HG02759 (cell line): ENCODE results near the gene GLI2.
A peak's percentile ranks its signal among the peaks of the same experiment; 100 is the strongest.

ENCODE experiments used
- ATAC-seq: cut with Tn5 transposase; IDR thresholded peaks from one replicate; pipeline ENCODE4 v1.9.1; 2021; ENCODE audit warnings: mild to moderate bottlenecking, moderate library complexity; ENCODE audit not compliant: unreplicated experiment

The GLI2 gene

GRCh38 chr2:120735746-120736170 is at the start of gene GLI2:
TSS of gene GLI2 (plus strand) at chr2:120735868. CDS start at chr2:120797321, 61,453 bp downstream.
- ATAC-seq: peak; percentile 64

GRCh38 chr2:120685974-120686297 is 49.7 kb upstream of the GLI2 start:
- no peak for ATAC-seq

GRCh38 chr2:120686511-120687168 is 49.0 kb upstream of the GLI2 start:
- no peak for ATAC-seq

- ATAC-seq: no peak
Observed at GRCh38 chr2:120687210-120687609, 48.5 kb upstream of the GLI2 start.

DNA sequence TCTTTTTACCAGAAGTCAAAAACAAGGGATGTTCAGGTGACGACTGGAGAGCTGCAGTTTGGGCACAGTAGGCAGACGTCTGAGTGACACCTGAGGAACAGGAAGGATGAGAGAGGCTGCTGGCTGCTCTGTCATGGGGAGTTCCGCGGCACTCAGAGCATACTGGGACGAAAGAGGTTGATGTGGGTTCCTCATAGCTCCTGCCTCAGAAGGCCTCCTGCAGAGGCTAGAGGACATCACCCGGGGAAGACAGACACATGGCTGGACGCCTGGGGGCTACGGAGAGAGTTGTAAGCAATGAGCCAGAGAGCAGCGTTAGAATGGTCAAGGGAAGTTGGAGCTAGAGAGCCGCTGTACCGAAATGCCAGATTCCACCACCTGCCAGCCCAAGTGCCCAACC is 45.1 kb upstream of the GLI2 start:
- no peak for ATAC-seq

GRCh38 chr2:120691410-120691809 is 44.3 kb upstream of the GLI2 start:
- no peak for ATAC-seq

DNA sequence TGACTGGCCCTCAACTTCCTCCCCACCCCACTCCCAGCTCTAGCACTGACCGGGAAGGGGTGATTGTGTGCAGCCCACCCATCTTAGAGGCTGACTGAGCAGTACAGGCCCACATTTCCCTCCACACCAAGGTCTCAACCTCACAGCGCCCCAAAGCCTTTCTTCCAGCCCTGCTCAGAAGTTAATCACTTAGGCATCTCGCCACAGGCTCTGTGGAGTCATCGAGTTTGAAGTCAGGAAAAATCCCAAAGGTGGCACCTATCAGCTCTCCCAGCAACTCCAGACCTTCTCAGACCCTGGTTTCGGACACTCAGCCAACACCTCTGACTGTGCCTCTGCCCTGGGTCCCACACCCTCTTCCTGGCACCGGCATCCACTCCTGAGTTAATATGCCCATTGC is 43.0 kb upstream of the GLI2 start:
- ATAC-seq: no peak

DNA sequence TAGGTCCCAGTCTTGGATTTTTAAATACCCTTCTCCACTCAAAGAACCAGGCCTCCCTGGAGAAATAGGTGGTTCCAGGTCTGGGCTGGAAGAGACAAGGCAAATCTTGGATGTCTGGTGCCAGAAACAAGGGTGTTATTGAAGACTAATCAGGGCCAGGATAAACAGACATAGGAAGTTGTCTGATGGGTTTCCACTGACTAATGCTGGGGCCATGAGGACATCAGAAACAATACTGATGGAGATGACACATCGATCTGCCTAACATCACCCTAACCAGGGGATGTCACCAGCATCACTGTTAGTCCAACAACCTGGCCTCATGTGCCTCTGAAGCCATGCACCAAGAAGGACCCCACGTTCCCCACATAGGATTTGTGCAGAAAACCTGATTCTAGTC is 42.5 kb upstream of the GLI2 start:
- ATAC-seq: no peak

DNA sequence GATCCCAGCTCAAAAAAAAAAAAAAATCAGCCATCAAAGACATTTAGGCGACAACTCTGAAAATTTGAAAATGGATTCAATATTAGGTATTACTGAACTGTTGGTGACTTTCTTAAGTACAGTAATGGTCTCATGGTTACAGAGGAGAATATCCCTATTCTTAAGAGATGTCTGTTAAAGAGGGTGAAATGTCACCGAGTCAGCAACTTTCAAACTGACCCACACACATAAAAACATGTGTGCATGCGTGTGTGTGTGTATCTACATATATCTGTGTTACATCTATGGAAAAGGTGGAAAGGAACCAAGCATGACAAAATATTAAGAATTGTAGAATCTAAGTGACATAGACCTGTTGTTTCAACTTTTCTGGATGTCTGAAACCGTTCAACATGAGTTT is 41.6 kb upstream of the GLI2 start:
- ATAC-seq: no peak

GRCh38 chr2:120697471-120697870 is 38.2 kb upstream of the GLI2 start:
- ATAC-seq: no peak

DNA sequence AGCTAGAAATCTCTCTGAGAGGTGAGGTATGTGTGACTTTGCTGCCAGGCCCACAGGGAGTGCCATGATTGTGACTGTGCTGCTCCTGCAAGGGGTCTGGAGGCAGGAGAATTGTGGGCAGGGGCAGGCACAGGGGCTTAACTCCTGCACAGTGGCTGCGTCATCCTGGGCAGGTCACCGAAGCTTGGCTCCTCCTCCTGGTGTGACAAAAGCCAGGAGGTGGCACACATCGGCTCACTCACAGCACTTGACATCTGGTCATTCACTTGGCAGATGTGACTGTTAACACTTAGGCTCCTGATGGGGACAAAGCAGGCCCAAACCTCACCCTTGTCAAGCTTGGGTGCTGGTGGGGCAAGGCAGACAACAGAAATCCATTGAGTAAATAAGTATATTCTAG is 36.4 kb upstream of the GLI2 start:
- ATAC-seq: no peak

GRCh38 chr2:120700659-120701058 is 35.0 kb upstream of the GLI2 start:
- no peak for ATAC-seq

GRCh38 chr2:120701096-120701495 is 34.6 kb upstream of the GLI2 start:
- no peak for ATAC-seq

DNA sequence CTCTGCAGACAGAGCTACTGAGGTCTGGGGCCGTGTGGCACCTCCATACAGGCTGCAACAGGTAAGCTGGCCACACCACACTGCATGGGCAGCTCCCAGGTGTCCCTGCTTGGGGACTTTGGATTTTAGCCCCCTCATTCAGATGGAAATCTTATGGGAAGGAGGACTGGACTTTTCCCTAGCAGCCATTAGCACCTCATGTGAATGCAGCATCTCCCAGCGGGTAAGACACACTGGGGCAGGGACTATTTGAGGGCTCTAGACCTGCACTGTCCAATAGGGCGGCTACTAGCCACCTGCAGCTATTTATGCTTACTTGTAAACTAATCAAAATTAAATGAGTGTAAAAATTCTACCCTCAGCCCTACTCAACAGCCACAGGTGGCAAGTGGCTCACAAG is 34.2 kb upstream of the GLI2 start:
- ATAC-seq: no peak

DNA sequence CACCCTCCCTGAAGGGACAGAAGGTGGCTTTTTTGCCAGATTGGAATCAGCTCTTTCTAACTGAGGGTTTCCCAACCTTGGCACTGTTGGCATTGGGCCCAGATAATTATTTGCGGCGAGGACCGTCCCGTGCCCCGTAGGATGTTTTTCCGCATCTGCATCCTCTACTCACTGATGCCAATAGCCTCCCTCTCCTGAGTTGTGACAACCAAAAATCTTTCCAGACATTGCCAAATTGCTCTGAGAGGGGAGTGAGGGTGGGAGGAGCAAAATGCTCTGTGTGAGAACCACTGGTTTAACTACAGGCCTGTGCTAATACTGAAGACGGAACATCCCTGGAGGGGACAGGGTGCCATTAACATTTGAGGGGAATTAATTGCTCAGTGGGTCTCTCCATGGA is 33.6 kb upstream of the GLI2 start:
- no peak for ATAC-seq

DNA sequence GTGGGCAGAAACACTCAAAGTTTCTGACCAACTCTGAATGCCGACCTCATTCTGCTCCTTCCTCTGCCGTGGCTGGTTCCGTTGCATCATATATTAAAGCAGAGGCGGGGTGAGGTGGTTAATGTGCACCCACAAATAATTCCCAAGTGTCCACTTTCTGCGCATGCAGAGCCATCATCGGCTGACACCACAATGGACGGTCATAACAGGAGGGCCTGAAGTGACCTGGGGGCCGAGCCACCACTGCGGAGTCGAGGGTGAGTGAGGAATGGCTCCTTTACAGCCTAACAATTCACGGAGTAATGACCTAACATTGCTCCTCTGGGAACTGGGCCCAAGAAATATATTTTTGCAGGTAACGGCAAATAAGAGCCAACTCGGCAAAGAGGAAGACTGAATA is 32.9 kb upstream of the GLI2 start:
- ATAC-seq: no peak

DNA sequence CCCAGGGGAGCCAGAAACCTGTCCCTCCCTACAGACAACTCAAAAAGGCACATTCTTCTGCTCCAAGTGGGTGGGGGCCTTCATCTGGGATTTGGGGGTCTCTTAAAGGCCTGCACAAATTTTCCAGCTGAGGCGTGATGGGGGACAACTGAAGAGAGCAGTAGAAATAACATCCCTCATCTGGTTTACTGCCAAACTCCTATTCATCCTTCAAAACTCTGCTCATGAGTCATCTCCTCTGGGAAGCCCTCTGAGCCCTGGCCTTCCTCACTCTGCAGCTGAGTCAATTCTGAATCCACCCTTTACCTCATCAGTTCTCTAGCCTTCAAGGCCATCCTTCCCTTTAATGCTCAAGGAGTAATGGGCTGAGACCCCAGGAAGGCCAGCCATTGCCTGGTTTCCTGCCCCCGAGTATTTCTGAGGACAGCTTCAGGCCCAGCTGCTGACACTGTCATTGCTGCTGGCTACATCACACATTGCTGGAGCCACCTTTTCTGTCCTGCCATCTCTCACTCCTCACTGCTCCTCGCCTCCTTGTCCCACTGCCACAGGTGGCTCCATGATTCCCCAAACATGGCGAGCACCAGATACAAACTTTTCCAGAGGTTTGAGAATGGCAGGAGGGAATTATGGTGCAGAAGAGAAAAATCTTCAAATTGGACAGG is 32.2 kb upstream of the GLI2 start:
- no peak for ATAC-seq

- no peak for ATAC-seq
Observed at GRCh38 chr2:120704696-120705095, 31.0 kb upstream of the GLI2 start.

GRCh38 chr2:120707816-120708215 is 27.9 kb upstream of the GLI2 start:
- no peak for ATAC-seq

DNA sequence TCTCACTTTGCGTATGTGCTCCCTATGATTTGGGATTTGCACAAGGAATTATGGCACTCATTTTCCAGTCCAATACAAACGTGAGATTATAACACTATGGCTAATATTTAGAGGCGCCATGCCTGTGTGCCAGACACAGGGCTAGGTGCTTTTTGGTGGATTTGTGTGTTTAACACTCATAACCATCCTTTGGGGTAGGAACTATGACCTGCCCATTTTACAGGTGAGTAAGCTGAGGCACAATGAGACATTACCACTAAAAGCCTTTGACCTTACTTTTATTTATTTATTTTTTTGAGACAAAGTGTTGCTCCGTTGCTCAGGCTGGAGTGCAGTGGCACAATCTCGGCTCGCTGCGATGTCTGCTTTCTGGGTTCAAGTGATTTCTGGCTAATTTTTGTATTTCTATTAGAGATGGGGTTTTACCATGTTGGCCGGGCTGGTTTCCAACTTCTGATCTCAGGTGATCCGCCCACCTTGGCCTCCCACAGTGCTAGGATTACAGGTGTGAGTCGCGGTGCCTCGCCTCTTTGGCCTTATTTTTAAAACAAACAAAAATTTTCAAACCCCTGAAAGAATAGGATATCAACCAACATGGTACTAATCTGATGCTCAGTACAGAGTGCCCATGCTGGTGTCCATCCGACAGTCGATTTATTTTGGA is 26.6 kb upstream of the GLI2 start:
- no peak for ATAC-seq

GRCh38 chr2:120709608-120710041 is 26.0 kb upstream of the GLI2 start:
- ATAC-seq: no peak

GRCh38 chr2:120710256-120710655 is 25.4 kb upstream of the GLI2 start:
- ATAC-seq: no peak
